H1 (cell line): Measurements from ENCODE around the gene MBNL1. TPM values are rescaled to one million over a fixed set of nuclear protein-coding genes. Genes with fewer than 3 reads are reported as not detected.

Experiments used
- BACH1 ChIP-seq: IDR thresholded peaks from 2 replicates; pipeline ENCODE4 v1.6.1; 2012; ENCODE audit warnings: low read length, improper control_type of control experiment
- CHD1 ChIP-seq: IDR thresholded peaks from 2 replicates; pipeline ENCODE4 v1.6.1; 2012; ENCODE audit warnings: low read depth, low read length, improper control_type of control experiment
- CHD7 ChIP-seq: fragments of 300-600 bp; sonication (generic); IDR thresholded peaks from 2 replicates; pipeline ENCODE4 v1.7.1; 2012; ENCODE audit warnings: low read length, moderate library complexity, mild to moderate bottlenecking, inconsistent platforms; ENCODE audit not compliant: insufficient replicate concordance
- CTBP2 ChIP-seq: IDR thresholded peaks from 2 replicates; pipeline ENCODE4 v1.7.0; 2011; ENCODE audit warnings: borderline replicate concordance, mild to moderate bottlenecking, moderate library complexity, mixed read lengths, low read length; ENCODE audit not compliant: insufficient read depth, insufficient read length
- GABPA ChIP-seq: IDR thresholded peaks from 2 replicates; pipeline ENCODE4 v1.6.1; 2011; ENCODE audit warnings: mild to moderate bottlenecking, low read length, moderate library complexity, borderline replicate concordance; ENCODE audit not compliant: insufficient read depth
- SAP30 ChIP-seq: fragments of 300-600 bp; sonication (generic); IDR thresholded peaks from 2 replicates; pipeline ENCODE4 v1.7.1; 2012; ENCODE audit warnings: low read length, moderate library complexity, mild to moderate bottlenecking, inconsistent platforms; ENCODE audit not compliant: insufficient read depth, insufficient replicate concordance
- USF2 ChIP-seq: IDR thresholded peaks from 2 replicates; pipeline ENCODE4 v1.6.1; 2011; ENCODE audit warnings: low read length, improper control_type of control experiment
- polyA plus RNA-seq, 7 experiments: library from polyadenylated mRNA; depleted of rRNA in 3 of 7; stranded (reverse) in 5 of 7; unstranded in 2 of 7; fragments of >200 nt in 5 of 7; fragments of 200-250 nt in 2 of 7; gene quantifications; 1 replicate in 5 of 7; 2 replicates in 1 of 7; 4 replicates in 1 of 7; pipeline versions ENCODE4 v1.2.1 to v1.2.3, GENCODE V29; 2011 to 2013; ENCODE audit warnings: missing spikeins in 2 of 7, mixed read lengths in 2 of 7
- total RNA-seq: library from RNA; stranded (reverse); fragmentation: NEBNext Ultra II Directional; extraction: Animal tissue kit (Norgen Biotek cat#: 25700); gene quantifications from 2 replicates; pipeline ENCODE4 v1.2.1, GENCODE V29; 2021

The MBNL1 gene
- total and polyA plus RNA-seq, 2 of the 8 experiments (the other 6 are each of a cell fraction or from before 2014, with no cell fraction given) = 5.0 to 16.4 TPM

GRCh38 chr3:152301745-152302181, 33.0 kb downstream of the MBNL1 start (continued):
- no peak for TF ChIP-seq USF2
- TF ChIP-seq CTBP2 = no peak
- no peak for TF ChIP-seq GABPA
- no peak for TF ChIP-seq BACH1
- no peak for TF ChIP-seq CHD1
- TF ChIP-seq CHD7 = no peak
- TF ChIP-seq SAP30 = no peak
